ENCODE data around the gene CELF4.

DNA sequence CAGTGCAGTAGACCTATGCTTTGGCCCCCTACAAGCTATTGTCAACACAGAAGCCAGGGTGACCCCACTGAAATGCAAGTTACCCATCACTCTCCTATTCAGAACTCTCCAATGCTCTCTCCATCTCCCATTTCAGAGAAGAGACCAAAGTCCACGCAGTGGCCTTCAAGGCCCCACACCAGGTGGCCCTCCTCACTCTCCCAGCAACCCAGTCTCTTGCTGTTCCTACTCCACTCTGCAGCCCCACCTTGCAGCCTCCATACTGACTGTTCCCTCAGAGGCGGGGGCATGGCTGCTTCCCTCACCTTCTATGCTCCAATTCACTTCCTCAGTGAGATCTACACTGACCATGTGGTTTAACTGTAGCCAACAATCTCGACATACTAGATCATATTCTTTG lies 313.3 kb downstream of the CELF4 start:
- TF ChIP-seq RAD21 (IDR thresholded peaks at IDR 0.05; ENCODE audit: low read depth) (no peak), EP300 (IDR thresholded peaks at IDR 0.05; ENCODE audit: borderline replicate concordance) (no peak), CEBPB (IDR thresholded peaks at IDR 0.05) (no peak), NFIC (IDR thresholded peaks at IDR 0.05) (no peak), CREB1 (IDR thresholded peaks at IDR 0.05; ENCODE audit: low read depth) (no peak), FOXM1 (IDR thresholded peaks at IDR 0.05; ENCODE audit: borderline replicate concordance, low read depth) (no peak), TAF1 (IDR thresholded peaks at IDR 0.05; ENCODE audit: low read depth) (no peak), TCF12 (IDR thresholded peaks at IDR 0.05; ENCODE audit: low read depth) (no peak), ZBTB7A (IDR thresholded peaks at IDR 0.05; ENCODE audit: low read depth) (no peak)
- TF ChIP-seq, protein P1, sequence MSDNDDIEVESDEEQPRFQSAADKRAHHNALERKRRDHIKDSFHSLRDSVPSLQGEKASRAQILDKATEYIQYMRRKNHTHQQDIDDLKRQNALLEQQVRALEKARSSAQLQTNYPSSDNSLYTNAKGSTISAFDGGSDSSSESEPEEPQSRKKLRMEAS (IDR thresholded peaks at IDR 0.05), result no peak
- TF ChIP-seq, protein P2, sequence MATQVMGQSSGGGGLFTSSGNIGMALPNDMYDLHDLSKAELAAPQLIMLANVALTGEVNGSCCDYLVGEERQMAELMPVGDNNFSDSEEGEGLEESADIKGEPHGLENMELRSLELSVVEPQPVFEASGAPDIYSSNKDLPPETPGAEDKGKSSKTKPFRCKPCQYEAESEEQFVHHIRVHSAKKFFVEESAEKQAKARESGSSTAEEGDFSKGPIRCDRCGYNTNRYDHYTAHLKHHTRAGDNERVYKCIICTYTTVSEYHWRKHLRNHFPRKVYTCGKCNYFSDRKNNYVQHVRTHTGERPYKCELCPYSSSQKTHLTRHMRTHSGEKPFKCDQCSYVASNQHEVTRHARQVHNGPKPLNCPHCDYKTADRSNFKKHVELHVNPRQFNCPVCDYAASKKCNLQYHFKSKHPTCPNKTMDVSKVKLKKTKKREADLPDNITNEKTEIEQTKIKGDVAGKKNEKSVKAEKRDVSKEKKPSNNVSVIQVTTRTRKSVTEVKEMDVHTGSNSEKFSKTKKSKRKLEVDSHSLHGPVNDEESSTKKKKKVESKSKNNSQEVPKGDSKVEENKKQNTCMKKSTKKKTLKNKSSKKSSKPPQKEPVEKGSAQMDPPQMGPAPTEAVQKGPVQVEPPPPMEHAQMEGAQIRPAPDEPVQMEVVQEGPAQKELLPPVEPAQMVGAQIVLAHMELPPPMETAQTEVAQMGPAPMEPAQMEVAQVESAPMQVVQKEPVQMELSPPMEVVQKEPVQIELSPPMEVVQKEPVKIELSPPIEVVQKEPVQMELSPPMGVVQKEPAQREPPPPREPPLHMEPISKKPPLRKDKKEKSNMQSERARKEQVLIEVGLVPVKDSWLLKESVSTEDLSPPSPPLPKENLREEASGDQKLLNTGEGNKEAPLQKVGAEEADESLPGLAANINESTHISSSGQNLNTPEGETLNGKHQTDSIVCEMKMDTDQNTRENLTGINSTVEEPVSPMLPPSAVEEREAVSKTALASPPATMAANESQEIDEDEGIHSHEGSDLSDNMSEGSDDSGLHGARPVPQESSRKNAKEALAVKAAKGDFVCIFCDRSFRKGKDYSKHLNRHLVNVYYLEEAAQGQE (IDR thresholded peaks at IDR 0.05; ENCODE audit: low read depth), result no peak

Measured in Ishikawa (cell line).